ENCODE results near the gene MIGA2. TPM values are rescaled to one million over a fixed set of nuclear protein-coding genes. Genes with fewer than 3 reads are reported as not detected.

Gene MIGA2
- total and polyA plus RNA-seq, 2 of the 8 experiments (the other 6 are each of a cell fraction or from before 2014, with no cell fraction given), result 24.6 to 39.0 TPM

DNA sequence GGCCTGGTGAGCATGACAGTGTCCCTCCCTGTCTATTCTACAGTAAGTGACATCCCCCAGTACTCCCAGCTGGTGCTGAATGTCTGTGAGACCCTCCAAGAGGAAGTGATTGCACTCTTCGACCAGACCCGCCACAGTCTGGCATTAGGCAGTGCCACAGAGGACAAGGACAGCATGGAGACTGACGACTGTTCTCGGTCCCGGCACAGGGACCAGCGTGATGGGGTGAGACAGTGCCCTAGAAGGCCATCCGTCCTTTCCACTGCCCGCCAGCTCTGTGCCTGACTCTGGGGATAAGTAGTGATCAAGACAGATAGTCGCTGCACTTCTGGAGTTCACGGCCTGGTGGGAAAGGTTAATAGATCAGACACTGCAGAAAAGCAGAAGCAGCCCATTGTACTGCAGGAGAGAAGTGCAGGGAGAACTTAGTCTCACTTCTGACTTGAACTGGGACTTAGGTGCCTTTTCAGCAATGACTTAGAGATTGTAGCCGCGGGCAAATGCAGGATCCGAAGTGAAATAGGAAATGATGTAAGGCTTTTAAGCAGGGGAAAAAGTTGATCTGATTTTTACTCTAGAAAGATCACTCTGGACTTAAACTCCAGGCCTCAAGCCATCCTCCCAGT is 36.7 kb upstream of the MIGA2 start (continued):
- TF ChIP-seq BRCA1 (IDR thresholded peaks at IDR 0.05; ENCODE audit: low read depth, low read length) (no peak), JUND (IDR thresholded peaks at IDR 0.05; ENCODE audit: low read length) (no peak), BACH1 (IDR thresholded peaks at IDR 0.05; ENCODE audit: low read length) (no peak), GABPA (IDR thresholded peaks at IDR 0.05; ENCODE audit: borderline replicate concordance, insufficient read depth, low read length) (no peak), CBX8 (IDR thresholded peaks at IDR 0.05; ENCODE audit: borderline replicate concordance, low read depth, low read length) (no peak)

All from H1 (cell line).